IPS-15b (cell line): ENCODE data around the gene TRMT5.

ENCODE experiments used
- H3K27me3 ChIP-seq: one replicate; pipeline ENCODE4 v1.6.1; 2013; ENCODE audit warnings: low read length; ENCODE audit not compliant: control insufficient read depth, insufficient read depth
- H3K36me3 ChIP-seq: one replicate; pipeline ENCODE4 v1.6.1; 2013; ENCODE audit warnings: low read length; ENCODE audit not compliant: control insufficient read depth, insufficient read depth
- H3K4me1 ChIP-seq: one replicate; pipeline ENCODE4 v1.6.1; 2013; ENCODE audit warnings: mild to moderate bottlenecking, low read length; ENCODE audit not compliant: control insufficient read depth, insufficient read depth
- H3K4me3 ChIP-seq: one replicate; pipeline ENCODE4 v1.5.1; 2013; ENCODE audit warnings: low read depth, low read length
- H3K9ac ChIP-seq: one replicate; pipeline ENCODE4 v1.6.1; 2013; ENCODE audit warnings: low read depth, mild to moderate bottlenecking, low read length
- H3K9me3 ChIP-seq: one replicate; pipeline ENCODE4 v1.6.1; 2013; ENCODE audit warnings: mild to moderate bottlenecking, low read length; ENCODE audit not compliant: control insufficient read depth, insufficient read depth

TRMT5 gene

DNA sequence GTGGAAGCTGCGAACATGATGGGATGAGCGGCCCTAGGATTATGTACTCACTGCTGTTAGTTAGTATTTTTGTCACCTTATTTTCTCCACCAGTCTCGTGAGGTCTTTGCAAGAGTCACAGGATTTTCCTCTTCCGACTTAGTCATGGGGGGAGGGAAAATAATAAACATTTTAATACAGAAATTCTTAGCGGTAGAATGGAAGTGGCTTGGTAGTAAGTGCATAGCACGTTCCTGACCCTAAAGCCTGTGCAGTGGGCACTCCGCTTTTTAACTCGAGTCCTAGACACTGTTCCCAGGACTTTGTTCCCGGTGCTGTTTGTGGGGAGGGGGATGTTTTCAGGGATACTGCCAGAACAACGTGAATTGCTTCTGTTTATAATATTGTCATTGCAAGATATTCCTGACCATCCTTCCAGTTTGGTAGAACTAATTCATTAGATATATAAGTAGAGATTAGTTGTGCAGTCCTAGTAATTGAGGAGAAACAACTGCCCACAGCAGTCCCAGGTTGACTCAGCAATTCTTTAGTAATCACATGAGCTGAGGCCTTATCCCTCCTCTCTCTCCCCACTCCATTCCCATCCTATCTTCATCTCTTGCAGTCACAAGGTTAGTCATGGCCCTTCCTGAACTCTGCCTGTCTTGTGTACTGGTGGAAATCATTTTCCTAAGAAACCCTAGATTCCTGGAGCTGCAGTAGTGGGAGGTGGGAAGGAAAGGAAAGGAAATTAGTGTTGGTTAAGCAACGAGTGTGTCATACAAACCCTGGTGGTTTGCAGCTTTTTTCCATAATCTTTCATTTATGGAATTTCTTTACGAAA, 965 bp upstream of the TRMT5 start:
- H3K4me1 ChIP-seq = no peaks in the 10 kb centered on the region
- H3K36me3 ChIP-seq = no peaks in the 10 kb centered on the region
- H3K9ac ChIP-seq = peak overlapping the region; percentile 79
- H3K4me3 ChIP-seq = peak overlapping the region; percentile 97
- no peaks in the 10 kb centered on the region for H3K9me3 ChIP-seq
- no peaks in the 10 kb centered on the region for H3K27me3 ChIP-seq

DNA sequence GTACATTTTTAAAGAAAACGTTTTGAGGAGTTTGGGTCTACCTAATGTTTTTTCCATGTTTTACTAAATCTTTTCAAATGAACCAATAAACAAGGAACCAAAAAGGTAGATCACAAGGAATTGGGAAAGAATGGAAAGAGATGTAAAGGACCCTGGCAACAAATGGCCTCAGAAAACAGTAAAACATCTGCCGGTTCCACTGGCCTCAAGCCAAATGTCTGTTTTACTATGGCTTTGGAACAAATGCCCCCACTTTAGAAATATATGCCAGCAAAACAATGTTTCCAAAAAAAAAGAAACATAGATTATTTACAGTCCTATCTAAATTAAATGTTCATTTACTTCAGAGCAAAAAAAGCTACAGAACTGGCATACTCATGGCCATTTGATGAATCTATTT, 3.0 kb downstream of the TRMT5 start:
- no peaks in the 10 kb centered on the region for H3K9me3 ChIP-seq
- H3K4me3 ChIP-seq = no peak overlapping the region
- H3K27me3 ChIP-seq = no peaks in the 10 kb centered on the region
- H3K4me1 ChIP-seq = no peaks in the 10 kb centered on the region
- H3K9ac ChIP-seq = no peak overlapping the region
- H3K36me3 ChIP-seq = no peaks in the 10 kb centered on the region

DNA sequence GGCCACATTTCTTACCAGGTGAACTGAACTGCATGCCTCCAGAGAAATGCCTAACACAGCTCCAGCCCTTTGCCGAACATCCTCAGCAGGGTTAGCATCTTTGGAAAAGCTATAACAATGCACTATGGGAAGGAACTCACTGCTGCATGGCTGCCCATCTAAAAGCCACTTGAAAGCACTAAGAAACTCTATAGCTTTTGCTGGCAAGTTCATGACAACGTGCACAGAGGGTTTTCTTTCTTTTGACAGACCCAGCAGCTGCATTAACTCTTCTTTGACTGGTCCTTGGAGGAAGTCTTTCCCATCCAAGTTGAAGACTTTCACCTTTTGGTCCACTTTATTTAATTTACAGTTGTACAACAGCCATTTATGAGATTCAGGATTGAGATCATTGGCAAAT, 5.3 kb downstream of the TRMT5 start:
- Histone ChIP-seq H3K36me3 (no peaks in the 10 kb centered on the region), H3K4me3 (no peak overlapping the region), H3K27me3 (no peaks in the 10 kb centered on the region), H3K9ac (no peak overlapping the region), H3K4me1 (no peaks in the 10 kb centered on the region), H3K9me3 (no peaks in the 10 kb centered on the region)

DNA sequence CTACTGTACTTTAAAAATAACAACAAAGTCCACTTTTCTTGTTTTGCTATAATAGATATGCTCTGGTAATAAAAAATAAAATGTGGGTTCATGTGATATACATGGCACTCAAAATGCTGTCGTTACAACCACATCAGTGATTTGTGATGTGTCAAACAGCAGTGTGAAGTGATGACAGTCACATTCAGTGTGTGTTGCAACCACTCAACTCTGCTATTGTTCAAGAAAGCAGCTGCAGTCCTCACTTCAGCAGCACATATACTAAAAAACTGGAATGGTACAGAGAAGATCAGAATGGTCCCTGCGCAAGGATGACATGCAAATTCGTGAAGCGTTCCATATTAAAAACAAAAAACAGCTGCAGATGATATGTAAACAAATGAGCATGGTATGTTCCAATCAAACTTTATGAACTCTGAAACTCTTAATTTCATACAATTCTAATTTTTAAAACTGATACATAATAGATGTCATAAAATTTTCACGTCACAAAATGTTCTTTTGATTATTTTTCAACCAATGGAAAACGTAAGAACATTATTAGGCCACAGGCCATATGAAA, 6.7 kb downstream of the TRMT5 start:
- no peak overlapping the region for H3K4me3 ChIP-seq
- H3K36me3 ChIP-seq = no peaks in the 10 kb centered on the region
- no peak overlapping the region for H3K9ac ChIP-seq
- no peaks in the 10 kb centered on the region for H3K27me3 ChIP-seq
- H3K4me1 ChIP-seq = no peaks in the 10 kb centered on the region
- no peaks in the 10 kb centered on the region for H3K9me3 ChIP-seq

DNA sequence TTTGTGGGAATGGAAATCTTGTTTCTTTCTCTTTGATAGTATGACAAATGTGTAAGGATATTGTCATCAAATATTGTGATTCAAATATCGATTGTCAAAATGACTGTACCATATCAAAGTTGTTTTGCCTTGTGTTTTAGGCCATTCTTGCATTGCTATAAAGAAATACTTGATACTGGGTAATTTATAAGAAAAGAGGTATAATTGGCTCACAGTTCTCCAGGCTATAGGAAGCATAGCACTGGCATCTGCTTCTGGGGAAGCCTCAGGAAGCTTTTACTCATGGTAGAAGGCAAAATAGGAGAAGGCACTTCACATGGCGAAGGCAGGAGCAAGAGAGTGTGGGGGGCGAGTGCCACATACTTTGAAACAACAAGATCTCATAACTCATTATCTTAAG, 7.8 kb downstream of the TRMT5 start:
- Histone ChIP-seq H3K9ac (no peak overlapping the region), H3K4me1 (no peaks in the 10 kb centered on the region), H3K4me3 (no peak overlapping the region), H3K27me3 (no peaks in the 10 kb centered on the region), H3K9me3 (no peaks in the 10 kb centered on the region), H3K36me3 (no peaks in the 10 kb centered on the region)

DNA sequence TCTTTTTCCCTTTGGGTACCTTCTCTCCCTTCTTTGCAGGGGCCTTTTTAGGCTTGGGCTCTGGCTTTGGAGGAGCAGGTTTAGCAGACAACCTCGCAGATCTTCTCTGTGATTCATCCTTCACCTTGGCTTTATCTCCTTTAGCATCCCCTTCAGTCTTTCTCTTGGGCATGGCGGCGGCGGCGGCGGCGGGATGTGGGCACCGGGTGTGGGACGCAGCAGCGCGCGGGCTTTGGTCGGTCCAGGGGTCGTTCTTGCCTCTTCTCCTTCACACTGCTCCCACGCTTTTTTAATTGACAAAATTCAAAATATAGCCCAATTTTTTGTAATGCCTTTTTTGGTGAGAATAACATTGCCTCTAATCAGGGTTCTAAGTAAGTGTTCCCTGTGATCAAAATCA, 8.6 kb downstream of the TRMT5 start:
- H3K36me3 ChIP-seq = no peaks in the 10 kb centered on the region
- H3K4me1 ChIP-seq = no peaks in the 10 kb centered on the region
- H3K27me3 ChIP-seq = no peaks in the 10 kb centered on the region
- no peak overlapping the region for H3K9ac ChIP-seq
- no peaks in the 10 kb centered on the region for H3K9me3 ChIP-seq
- H3K4me3 ChIP-seq = no peak overlapping the region

DNA sequence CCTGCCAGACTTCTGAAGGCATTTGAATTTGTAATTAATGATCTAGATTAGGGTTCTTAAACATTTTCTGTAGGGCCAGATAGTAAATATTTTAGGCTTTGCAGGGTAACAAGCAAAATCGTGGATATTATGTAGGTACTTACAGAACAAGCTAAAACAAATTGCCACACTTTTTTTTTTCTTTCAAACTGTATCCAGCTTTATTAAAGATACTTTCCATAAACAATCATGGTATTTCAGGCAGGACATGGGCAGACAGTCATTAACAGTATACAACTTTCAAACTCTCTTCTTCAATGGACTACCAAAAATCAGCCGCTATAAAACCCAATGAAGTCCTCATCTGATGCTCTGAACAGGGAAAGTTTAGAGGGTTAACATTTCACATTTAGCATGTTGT, 9.6 kb downstream of the TRMT5 start:
- H3K27me3 ChIP-seq = no peaks in the 10 kb centered on the region
- H3K4me1 ChIP-seq = no peaks in the 10 kb centered on the region
- no peaks in the 10 kb centered on the region for H3K36me3 ChIP-seq
- no peaks in the 10 kb centered on the region for H3K9me3 ChIP-seq
- no peak overlapping the region for H3K9ac ChIP-seq
- no peak overlapping the region for H3K4me3 ChIP-seq

DNA sequence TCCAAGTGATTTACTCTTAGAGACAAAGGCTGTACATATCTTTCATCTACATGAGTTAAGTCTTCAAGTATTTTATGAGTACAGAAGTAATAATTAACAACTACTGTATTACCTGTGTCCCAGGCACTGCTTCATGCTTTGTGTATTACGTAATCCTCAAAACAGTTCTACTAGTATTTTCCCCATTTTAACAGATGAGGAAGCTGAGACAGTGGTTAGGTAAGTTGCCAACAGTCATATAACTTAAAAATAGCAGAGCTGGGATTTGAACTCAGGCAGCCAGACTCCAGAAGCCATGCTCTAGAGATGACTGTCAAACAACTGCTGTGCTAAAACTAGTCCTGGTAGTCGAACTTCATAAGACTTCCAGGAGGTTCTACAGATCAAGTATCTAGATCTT, 10.7 kb downstream of the TRMT5 start:
- H3K4me1 ChIP-seq = no peaks in the 10 kb centered on the region
- no peak overlapping the region for H3K9ac ChIP-seq
- no peaks in the 10 kb centered on the region for H3K27me3 ChIP-seq
- H3K9me3 ChIP-seq = no peaks in the 10 kb centered on the region
- no peak overlapping the region for H3K4me3 ChIP-seq
- H3K36me3 ChIP-seq = no peaks in the 10 kb centered on the region

DNA sequence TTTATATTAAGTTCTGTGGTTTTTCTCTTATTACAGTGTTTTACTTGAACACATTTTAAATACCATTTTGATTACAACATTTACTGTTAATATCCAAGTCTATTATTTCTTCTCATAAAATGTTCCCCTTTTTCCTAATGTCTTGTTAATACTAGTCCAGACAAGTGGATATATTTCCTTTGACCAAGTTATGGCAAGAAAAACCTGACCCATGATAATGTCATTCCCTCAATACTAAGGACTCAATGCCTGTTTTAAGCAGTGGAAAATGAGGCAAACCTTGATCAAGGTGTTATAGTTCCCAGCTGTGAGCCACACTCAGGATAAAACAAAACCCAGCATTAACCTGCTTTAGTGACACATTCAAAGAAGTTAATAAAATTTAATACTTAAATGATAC, 12.2 kb downstream of the TRMT5 start:
- H3K9me3 ChIP-seq = no peaks in the 10 kb centered on the region
- no peaks in the 10 kb centered on the region for H3K36me3 ChIP-seq
- H3K4me1 ChIP-seq = no peaks in the 10 kb centered on the region
- H3K27me3 ChIP-seq = no peaks in the 10 kb centered on the region
- H3K4me3 ChIP-seq = no peak overlapping the region
- H3K9ac ChIP-seq = no peak overlapping the region

DNA sequence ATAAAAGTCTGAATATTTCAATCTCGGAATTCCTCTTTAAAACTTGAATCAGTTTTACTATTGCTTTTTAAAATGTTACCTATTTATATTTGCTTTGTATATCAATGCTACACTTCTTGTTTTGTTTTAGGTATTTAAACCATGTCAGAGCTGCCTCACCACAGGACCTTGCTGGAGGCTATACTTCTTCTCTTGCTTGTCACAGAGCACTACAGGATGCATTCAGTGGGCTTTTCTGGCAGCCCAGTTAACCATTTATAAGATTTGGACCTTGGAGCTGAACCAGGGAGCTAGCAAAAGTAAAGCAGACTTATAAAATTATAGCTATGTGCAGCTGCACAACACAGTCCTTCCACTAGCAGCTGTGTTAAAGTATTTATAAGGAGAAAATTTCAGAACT, 12.8 kb downstream of the TRMT5 start:
- H3K4me1 ChIP-seq = no peaks in the 10 kb centered on the region
- H3K36me3 ChIP-seq = no peaks in the 10 kb centered on the region
- H3K9me3 ChIP-seq = no peaks in the 10 kb centered on the region
- H3K9ac ChIP-seq = no peak overlapping the region
- no peak overlapping the region for H3K4me3 ChIP-seq
- no peaks in the 10 kb centered on the region for H3K27me3 ChIP-seq

DNA sequence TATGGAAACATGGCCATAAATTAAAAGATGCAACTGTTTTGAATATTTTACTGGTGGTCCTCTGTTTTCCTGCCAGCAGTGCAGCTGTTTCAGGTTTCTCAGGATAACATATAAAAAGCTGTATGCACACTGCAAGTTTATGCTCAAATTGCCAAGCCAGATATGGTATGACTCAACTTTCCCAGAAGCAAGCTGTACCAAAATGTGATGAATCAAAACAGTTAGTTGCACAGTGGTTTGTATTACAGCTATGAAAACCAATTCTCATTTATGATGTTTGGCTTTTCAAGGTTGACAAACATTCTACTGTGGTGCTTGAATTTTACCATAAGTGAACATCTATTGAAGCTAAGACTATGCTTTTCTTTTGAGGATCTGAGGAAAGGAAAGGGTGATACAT, 15.5 kb downstream of the TRMT5 start:
- Histone ChIP-seq H3K27me3 (no peaks in the 10 kb centered on the region), H3K9ac (no peak overlapping the region), H3K36me3 (no peaks in the 10 kb centered on the region), H3K9me3 (no peaks in the 10 kb centered on the region), H3K4me1 (no peaks in the 10 kb centered on the region), H3K4me3 (no peak overlapping the region)

DNA sequence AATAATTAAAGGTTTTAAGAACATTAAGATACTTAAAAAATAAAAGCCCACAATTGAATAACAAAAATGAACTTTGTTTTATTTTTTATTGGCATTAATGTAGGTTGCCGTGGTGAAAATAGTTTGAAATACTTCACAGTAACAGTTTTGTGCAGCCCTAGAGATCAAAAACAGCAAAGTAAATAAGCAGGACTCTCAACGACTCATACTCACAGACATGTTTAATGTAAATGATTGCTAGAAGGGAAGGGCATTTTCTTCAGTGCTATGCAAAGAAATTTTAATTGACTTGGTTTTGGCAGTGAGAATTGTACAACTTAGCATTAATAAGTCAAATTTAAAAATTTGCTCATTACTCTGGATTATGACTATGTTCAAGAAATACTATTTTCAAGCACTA, 16.0 kb downstream of the TRMT5 start:
- no peak overlapping the region for H3K4me3 ChIP-seq
- H3K36me3 ChIP-seq = no peaks in the 10 kb centered on the region
- no peak overlapping the region for H3K9ac ChIP-seq
- H3K4me1 ChIP-seq = no peaks in the 10 kb centered on the region
- no peaks in the 10 kb centered on the region for H3K9me3 ChIP-seq
- H3K27me3 ChIP-seq = no peaks in the 10 kb centered on the region
